HepG2 (cell line): ENCODE data around the gene BOD1L1. TPM values are rescaled to one million over a fixed set of nuclear protein-coding genes. Genes with fewer than 3 reads are reported as not detected.

Experiments used
- ATAC-seq: fragments of 200-7000 bp; cut with Tn5 transposase; 3 replicates; pipeline ENCODE4 v1.9.1; 2020; ENCODE audit warnings: mild to moderate bottlenecking, moderate library complexity
- BruUV-seq: library from RNA; stranded (reverse); fragments of 400-500 nt; replicated peaks from 2 replicates; lab custom pipeline; 2021; lab: Mats Ljungman, UMichigan
- CTCF ChIA-PET: fragments of 300-600 bp; formaldehyde crosslinking; extraction: SDS; loops from one replicate; lab custom pipeline; 2021; ENCODE audit warnings: low total read pairs, inconsistent platforms, low intra/inter-chr PET ratio; lab: Yijun Ruan, JAX
- POLR2A ChIA-PET: fragments of 350-600 bp; sonication (Branson Sonifier 250); formaldehyde crosslinking; loops from one replicate; lab custom pipeline; 2020; ENCODE audit warnings: antibody characterized with exemption, inconsistent platforms; lab: Yijun Ruan, JAX
- DNase-seq: peaks from one replicate; pipeline ENCODE4 v3.0.0-alpha.2; 2015; ENCODE audit warnings: low spot score
- FAIRE-seq: peaks from 3 replicates; lab custom pipeline; 2011; peaks lifted over from hg19 to GRCh38; lab: Jason Lieb, UNC
- H2AFZ ChIP-seq: one replicate; pipeline ENCODE4 v1.6.1; 2011; ENCODE audit warnings: low read length, inconsistent platforms
- H3K27ac ChIP-seq: fragments of 300-600 bp; 3 replicates; pipeline ENCODE4 v1.8.0; 2011; ENCODE audit warnings: mixed run types, mild to moderate bottlenecking, mixed read lengths, low read length, inconsistent platforms; ENCODE audit not compliant: insufficient read depth; ENCODE audit errors: extremely low read length
- H3K27me3 ChIP-seq, 2 experiments: fragments of 200-600 bp in 1 of 2; 2 replicates in 1 of 2; 3 replicates in 1 of 2; pipeline versions ENCODE4 v1.6.0 to v1.8.0; 2011; ENCODE audit warnings: low read length in 2 of 2, mild to moderate bottlenecking in 2 of 2, moderate library complexity in 2 of 2, inconsistent platforms in 1 of 2; ENCODE audit not compliant: insufficient read depth in 2 of 2, control insufficient read depth in 1 of 2
- H3K36me3 ChIP-seq, 2 experiments: fragments of 200-600 bp in 1 of 2; replicated peaks in 1 of 2; 2 replicates in 1 of 2; 3 replicates in 1 of 2; pipeline versions ENCODE4 v1.5.1 to v1.8.0; 2011; ENCODE audit warnings: low read length in 2 of 2, inconsistent platforms in 1 of 2; ENCODE audit not compliant: insufficient read depth in 2 of 2, control insufficient read depth in 1 of 2
- H3K4me1 ChIP-seq: 2 replicates; pipeline ENCODE4 v1.5.1; 2012; ENCODE audit warnings: low read length, inconsistent platforms; ENCODE audit not compliant: insufficient read depth
- H3K4me2 ChIP-seq: 2 replicates; pipeline ENCODE4 v1.6.0; 2011; ENCODE audit warnings: low read depth, low read length, inconsistent platforms
- H3K4me3 ChIP-seq, 3 experiments: fragments of 200-600 bp in 1 of 3; sonication (generic), shearing (Covaris generic) in 1 of 3; replicated peaks in 1 of 3; 2 replicates each; pipeline ENCODE4 v1.5.1; 2011 to 2016; ENCODE audit warnings: low read length in 3 of 3, inconsistent platforms in 2 of 3, low read depth in 2 of 3, mild to moderate bottlenecking in 2 of 3, control low read depth in 1 of 3, mixed read lengths in 1 of 3; ENCODE audit not compliant: insufficient read depth in 1 of 3
- H3K79me2 ChIP-seq: one replicate; pipeline ENCODE4 v1.6.1; 2011; ENCODE audit warnings: low read length, inconsistent platforms; ENCODE audit not compliant: insufficient read depth
- H3K9ac ChIP-seq: 2 replicates; pipeline ENCODE4 v1.6.0; 2011; ENCODE audit warnings: mild to moderate bottlenecking, low read depth, low read length, inconsistent platforms; ENCODE audit not compliant: insufficient read depth
- H3K9me3 ChIP-seq: 2 replicates; pipeline ENCODE4 v1.5.1; 2012; ENCODE audit warnings: mild to moderate bottlenecking, low read length
- H4K20me1 ChIP-seq: 2 replicates; pipeline ENCODE4 v1.6.0; 2011; ENCODE audit warnings: inconsistent platforms, mild to moderate bottlenecking, low read length, moderate library complexity; ENCODE audit not compliant: insufficient read depth
- ATF7-NPFF ChIP-seq: sonication (generic); formaldehyde crosslinking; IDR thresholded peaks from 2 replicates; pipeline ENCODE4 v1.8.1; 2023; ENCODE audit warnings: mild to moderate bottlenecking, low read depth, missing genetic modification reagents, moderate library complexity
- CHD2 ChIP-seq: IDR thresholded peaks from 2 replicates; pipeline ENCODE4 v1.6.1; 2011; ENCODE audit warnings: low read depth, low read length, improper control_type of control experiment
- FLYWCH1 ChIP-seq: sonication (generic); formaldehyde crosslinking; IDR thresholded peaks from 2 replicates; pipeline ENCODE4 v1.8.1; 2023; ENCODE audit warnings: mild to moderate bottlenecking, missing genetic modification reagents
- MAZ ChIP-seq, 2 experiments: sonication (generic) in 1 of 2; formaldehyde crosslinking in 1 of 2; IDR thresholded peaks; 2 replicates each; pipeline versions ENCODE4 v1.5.0 to v1.6.1; 2012 to 2020; ENCODE audit warnings: low read depth in 2 of 2, mild to moderate bottlenecking in 2 of 2, borderline replicate concordance in 1 of 2, improper control_type of control experiment in 1 of 2, low read length in 1 of 2, missing genetic modification reagents in 1 of 2, moderate library complexity in 1 of 2
- MYC ChIP-seq: sonication (generic); formaldehyde crosslinking; IDR thresholded peaks from 2 replicates; pipeline ENCODE4 v1.9.0; 2021; ENCODE audit warnings: missing genetic modification reagents, borderline replicate concordance
- SMAD3 ChIP-seq: sonication (generic); formaldehyde crosslinking; IDR thresholded peaks from 2 replicates; pipeline ENCODE4 v1.4.0; 2020; ENCODE audit warnings: missing genetic modification reagents
- TOPORS ChIP-seq: sonication (generic); formaldehyde crosslinking; IDR thresholded peaks from 2 replicates; pipeline ENCODE4 v1.8.0; 2023; ENCODE audit warnings: mild to moderate bottlenecking, missing genetic modification reagents
- ZIK1 ChIP-seq: sonication (generic); formaldehyde crosslinking; IDR thresholded peaks from 2 replicates; pipeline ENCODE4 v1.5.0; 2020; ENCODE audit warnings: mild to moderate bottlenecking, low read depth, missing genetic modification reagents, borderline replicate concordance
- ZNF136 ChIP-seq: sonication (generic); formaldehyde crosslinking; IDR thresholded peaks from 2 replicates; pipeline ENCODE4 v1.8.1; 2022; ENCODE audit warnings: low read depth, mild to moderate bottlenecking, moderate library complexity, missing genetic modification reagents
- ZNF703 ChIP-seq: sonication (generic); formaldehyde crosslinking; IDR thresholded peaks from 2 replicates; pipeline ENCODE4 v1.5.1; 2020; ENCODE audit warnings: missing genetic modification reagents, mild to moderate bottlenecking, moderate library complexity, borderline replicate concordance
- WGBS: methylation state at CpG from one replicate; pipeline ENCODE4 v1.1.6; 2017; ENCODE audit warnings: low lambda C conversion rate; 5-methylcytosine and 5-hydroxymethylcytosine counted together
- in situ Hi-C: cut with HindIII; loops from 2 replicates; pipeline ENCODE4 v1.10.0; 2017; ENCODE audit warnings: low pct_unique_long_range_greater_than_20kb; ENCODE audit not compliant: extremely low pct_ligation_motif_present
- intact Hi-C: fragments of 100-400 bp; cut with micrococcal nuclease; formaldehyde crosslinking; loops from one replicate; pipeline ENCODE4 v1.10.0; 2022; ENCODE audit not compliant: unreplicated experiment
- polyA plus RNA-seq, 8 experiments: library from polyadenylated mRNA; depleted of rRNA in 3 of 8; stranded (reverse) in 7 of 8; unstranded in 1 of 8; fragments of >200 nt; fragmentation: Illumina TruSeq in 4 of 8; extraction: Trizol in 4 of 8; gene quantifications; 2 replicates each; pipeline versions ENCODE4 v1.2.1 to v1.2.3, GENCODE V29; 2011 to 2016; ENCODE audit warnings: low read depth in 4 of 8, missing spikeins in 1 of 8, mixed read lengths in 1 of 8; ENCODE audit not compliant: insufficient read depth in 1 of 8
- total RNA-seq, 5 experiments: library from RNA; depleted of rRNA; stranded (reverse); fragments of >200 nt; fragmentation: Illumina TruSeq; extraction: Trizol; gene quantifications; 2 replicates each; pipeline ENCODE4 v1.2.3, GENCODE V29; 2016; ENCODE audit warnings: low read depth in 1 of 5
- TF ChIP-seq, protein P1 (sequence below): sonication (generic); formaldehyde crosslinking; IDR thresholded peaks from 2 replicates; pipeline ENCODE4 v1.5.0; 2020; ENCODE audit warnings: missing genetic modification reagents, mild to moderate bottlenecking, borderline replicate concordance

BOD1L1 gene
- total and polyA plus RNA-seq, 2 of the 13 experiments (the other 11 are each of a cell fraction or from before 2014, with no cell fraction given), result 11.7 to 17.9 TPM

DNA sequence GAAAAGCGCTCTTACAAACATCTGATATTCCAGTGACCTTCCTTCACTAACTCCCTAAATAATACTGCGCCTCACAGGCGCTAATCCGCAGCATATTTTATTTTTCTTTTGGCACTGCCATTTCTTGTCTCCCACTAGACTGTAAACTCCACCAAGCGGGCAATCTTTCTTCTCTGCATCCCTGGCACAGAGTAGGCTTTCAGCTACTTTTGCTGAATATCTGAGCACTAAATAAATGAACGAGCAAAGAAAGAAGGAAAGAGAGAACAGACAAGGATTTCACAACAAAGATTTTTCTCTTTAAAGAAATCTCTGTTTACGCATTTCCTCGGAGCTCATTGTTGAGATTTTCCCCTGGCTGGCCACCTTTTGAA, 95.9 kb downstream of the BOD1L1 start:
- no peak overlapping the region for H3K4me3 ChIP-seq
- WGBS, result 55% methylated on average over 8 of the region's 8 CpGs
- DNase-seq (no peak), ATAC-seq (no peak), FAIRE-seq (no peak)
- H3K79me2 ChIP-seq, result no peaks in the 10 kb centered on the region
- TF ChIP-seq TOPORS (CRISPR knock-in tag), result no peak
- no peak for TF ChIP-seq ATF7-NPFF
- no peak for TF ChIP-seq CHD2
- no peak for TF ChIP-seq FLYWCH1 (CRISPR knock-in tag)
- no peak for TF ChIP-seq ZNF703 (CRISPR knock-in tag)
- no peak for TF ChIP-seq MYC
- no peak for TF ChIP-seq SMAD3 (CRISPR knock-in tag)
- no peak for TF ChIP-seq ZIK1 (CRISPR knock-in tag)
- TF ChIP-seq, protein P1, sequence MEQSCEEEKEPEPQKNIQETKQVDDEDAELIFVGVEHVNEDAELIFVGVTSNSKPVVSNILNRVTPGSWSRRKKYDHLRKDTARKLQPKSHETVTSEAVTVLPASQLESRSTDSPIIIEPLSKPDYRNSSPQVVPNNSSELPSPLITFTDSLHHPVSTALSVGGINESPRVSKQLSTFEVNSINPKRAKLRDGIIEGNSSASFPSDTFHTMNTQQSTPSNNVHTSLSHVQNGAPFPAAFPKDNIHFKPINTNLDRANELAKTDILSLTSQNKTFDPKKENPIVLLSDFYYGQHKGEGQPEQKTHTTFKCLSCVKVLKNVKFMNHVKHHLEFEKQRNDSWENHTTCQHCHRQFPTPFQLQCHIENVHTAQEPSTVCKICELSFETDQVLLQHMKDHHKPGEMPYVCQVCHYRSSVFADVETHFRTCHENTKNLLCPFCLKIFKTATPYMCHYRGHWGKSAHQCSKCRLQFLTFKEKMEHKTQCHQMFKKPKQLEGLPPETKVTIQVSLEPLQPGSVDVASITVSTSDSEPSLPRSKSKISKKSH (CRISPR knock-in tag), result no peak
- no peak for TF ChIP-seq MAZ (IDR thresholded peaks at IDR 0.05; ENCODE audit: borderline replicate concordance, low read depth, low read length)
- no peak for TF ChIP-seq MAZ (CRISPR knock-in tag; IDR thresholded peaks at IDR 0.05; ENCODE audit: low read depth)
- no peak for TF ChIP-seq ZNF136 (CRISPR knock-in tag)
- CTCF ChIA-PET, result no interaction called here
- H3K27me3 ChIP-seq, result peaks cover 11 to 90% of the 10 kb centered on the region in 2 experiments; a peak in 4 of 5 replicates
- no peak overlapping the region for H2AFZ ChIP-seq
- H4K20me1 ChIP-seq, result no peaks in the 10 kb centered on the region
- peaks cover 20% of the 10 kb centered on the region; the same call in 1 of the 2 replicates for H3K4me1 ChIP-seq
- in situ Hi-C loops (no loop called here), intact Hi-C loops (no loop called here)
- H3K9ac ChIP-seq, result no peak overlapping the region
- no peak overlapping the region for H3K27ac ChIP-seq
- POLR2A ChIA-PET, result no interaction called here
- no TSS peak for BruUV-seq
- no peak overlapping the region for H3K4me2 ChIP-seq
- H3K36me3 ChIP-seq, result no peaks in the 10 kb centered on the region
- no peaks in the 10 kb centered on the region for H3K9me3 ChIP-seq
